K562 (cell line): ENCODE results near the gene CDCA4. TPM values are rescaled to one million over a fixed set of nuclear protein-coding genes. Genes with fewer than 3 reads are reported as not detected.

ENCODE experiments used
- CHD2 ChIP-seq: IDR thresholded peaks from 2 replicates; pipeline ENCODE4 v1.6.1; 2011; ENCODE audit warnings: low read depth, low read length
- KHSRP ChIP-seq: fragments of 450-650 bp; IDR thresholded peaks from 2 replicates; pipeline ENCODE4 v1.6.1; 2017
- LARP7 ChIP-seq: fragments of 450-650 bp; IDR thresholded peaks from 2 replicates; pipeline ENCODE4 v1.6.1; 2016
- NCOR1 ChIP-seq: fragments of 450-650 bp; IDR thresholded peaks from 2 replicates; pipeline ENCODE4 v1.6.1; 2016; ENCODE audit warnings: mild to moderate bottlenecking, moderate library complexity
- NFE2L1 ChIP-seq: fragments of 450-650 bp; IDR thresholded peaks from 2 replicates; pipeline ENCODE4 v1.6.1; 2016; ENCODE audit warnings: missing genetic modification characterization, low read depth, mild to moderate bottlenecking, missing compliant biosample characterization, moderate library complexity, borderline replicate concordance
- PCBP1 ChIP-seq: fragments of 200-400 bp; formaldehyde crosslinking; IDR thresholded peaks from 2 replicates; pipeline ENCODE4 v1.6.1; 2018; ENCODE audit warnings: mild to moderate bottlenecking, low read depth, low read length; ENCODE audit not compliant: poor library complexity, severe bottlenecking
- PML ChIP-seq: IDR thresholded peaks from 2 replicates; pipeline ENCODE4 v1.6.1; 2012; ENCODE audit warnings: low read length, inconsistent platforms
- RBM17 ChIP-seq: fragments of 200-400 bp; formaldehyde crosslinking; IDR thresholded peaks from 2 replicates; pipeline ENCODE4 v1.6.1; 2017; ENCODE audit warnings: low read depth, mild to moderate bottlenecking, low read length, borderline replicate concordance
- SIN3A ChIP-seq, 2 experiments: fragments of 150-350 bp in 1 of 2; IDR thresholded peaks; 2 replicates each; pipeline ENCODE4 v1.6.1; 2011 to 2016; ENCODE audit warnings: borderline replicate concordance in 2 of 2, low read depth in 2 of 2, low read length in 2 of 2, mild to moderate bottlenecking in 2 of 2, moderate library complexity in 2 of 2; ENCODE audit not compliant: control insufficient read depth in 1 of 2
- U2AF1 ChIP-seq: fragments of 200-400 bp; formaldehyde crosslinking; optimal IDR thresholded peaks from 2 replicates; pipeline ENCODE3; 2017; ENCODE audit warnings: mild to moderate bottlenecking, low read depth, low read length, moderate library complexity
- USF2 ChIP-seq: sonication (generic); formaldehyde crosslinking; IDR thresholded peaks from 2 replicates; pipeline ENCODE4 v1.5.0; 2020; ENCODE audit warnings: missing genetic modification reagents
- ZBTB33 ChIP-seq: sonication (generic); formaldehyde crosslinking; IDR thresholded peaks from 2 replicates; pipeline ENCODE4 v1.8.1; 2023; ENCODE audit warnings: mild to moderate bottlenecking, missing genetic modification reagents
- ZBTB43 ChIP-seq: sonication (generic); formaldehyde crosslinking; IDR thresholded peaks from 2 replicates; pipeline ENCODE4 v1.8.0; 2023; ENCODE audit warnings: mild to moderate bottlenecking, missing genetic modification reagents
- ZC3H4 ChIP-seq: sonication (generic); formaldehyde crosslinking; IDR thresholded peaks from 2 replicates; pipeline ENCODE4 v1.9.0; 2021; ENCODE audit warnings: missing genetic modification reagents, borderline replicate concordance
- ZNF121 ChIP-seq: sonication (generic); formaldehyde crosslinking; conservative IDR thresholded peaks from 2 replicates; pipeline ENCODE4 v1.8.0; 2022; ENCODE audit warnings: missing genetic modification reagents
- ZNF384 ChIP-seq: IDR thresholded peaks from 2 replicates; pipeline ENCODE4 v1.6.1; 2012; ENCODE audit warnings: low read depth, low read length, improper control_type of control experiment
- ZNF79 ChIP-seq: fragments of 250-450 bp; sonication (Bioruptor Pico); IDR thresholded peaks from 2 replicates; pipeline ENCODE4 v1.4.0; 2020; ENCODE audit warnings: low read depth, mild to moderate bottlenecking, moderate library complexity
- polyA plus RNA-seq, 8 experiments: library from polyadenylated mRNA; depleted of rRNA in 4 of 8; stranded (reverse) in 5 of 8; unstranded in 3 of 8; fragments of >200 nt; fragmentation: Nextera tagmentation in 2 of 8; fragmentation: Illumina TruSeq in 1 of 8; extraction: Ambion mirVana in 2 of 8; extraction: Trizol in 1 of 8; gene quantifications; 2 replicates each; pipeline versions ENCODE4 v1.2.1 to v1.2.3, GENCODE V29; 2011 to 2014; ENCODE audit warnings: inconsistent platforms in 1 of 8, missing spikeins in 1 of 8
- total RNA-seq, 7 experiments: library from RNA; depleted of rRNA in 6 of 7; stranded (reverse); fragments of >200 nt in 6 of 7; fragmentation: Illumina TruSeq in 2 of 7; extraction: Trizol in 2 of 7; gene quantifications; 2 replicates each; pipeline versions ENCODE4 v1.2.1 to v1.2.3, GENCODE V29; 2011 to 2021; ENCODE audit warnings: low replicate concordance in 1 of 7
- TF ChIP-seq, protein P1 (sequence below): IDR thresholded peaks from 2 replicates; pipeline ENCODE4 v1.6.1; 2011; ENCODE audit warnings: borderline replicate concordance, low read depth, mild to moderate bottlenecking, moderate library complexity, low read length; ENCODE audit not compliant: insufficient read depth, poor library complexity, severe bottlenecking
- TF ChIP-seq, protein P2 (sequence below): fragments of 450-650 bp; IDR thresholded peaks from 2 replicates; pipeline ENCODE4 v1.6.1; 2014; ENCODE audit warnings: low read depth, mild to moderate bottlenecking, moderate library complexity, borderline replicate concordance

The CDCA4 gene
- total and polyA plus RNA-seq, 9 of the 15 experiments (the other 6 are each of a cell fraction or from before 2014, with no cell fraction given), result 6.6 to 44.2 (median 23.0) TPM

- TF ChIP-seq, protein P1, sequence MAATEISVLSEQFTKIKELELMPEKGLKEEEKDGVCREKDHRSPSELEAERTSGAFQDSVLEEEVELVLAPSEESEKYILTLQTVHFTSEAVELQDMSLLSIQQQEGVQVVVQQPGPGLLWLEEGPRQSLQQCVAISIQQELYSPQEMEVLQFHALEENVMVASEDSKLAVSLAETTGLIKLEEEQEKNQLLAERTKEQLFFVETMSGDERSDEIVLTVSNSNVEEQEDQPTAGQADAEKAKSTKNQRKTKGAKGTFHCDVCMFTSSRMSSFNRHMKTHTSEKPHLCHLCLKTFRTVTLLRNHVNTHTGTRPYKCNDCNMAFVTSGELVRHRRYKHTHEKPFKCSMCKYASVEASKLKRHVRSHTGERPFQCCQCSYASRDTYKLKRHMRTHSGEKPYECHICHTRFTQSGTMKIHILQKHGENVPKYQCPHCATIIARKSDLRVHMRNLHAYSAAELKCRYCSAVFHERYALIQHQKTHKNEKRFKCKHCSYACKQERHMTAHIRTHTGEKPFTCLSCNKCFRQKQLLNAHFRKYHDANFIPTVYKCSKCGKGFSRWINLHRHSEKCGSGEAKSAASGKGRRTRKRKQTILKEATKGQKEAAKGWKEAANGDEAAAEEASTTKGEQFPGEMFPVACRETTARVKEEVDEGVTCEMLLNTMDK, result peak; percentile 78
- TF ChIP-seq ZNF121 (CRISPR knock-in tag), result no peak
- TF ChIP-seq LARP7, result no peak
- no peak for TF ChIP-seq KHSRP
- no peak for TF ChIP-seq ZBTB43 (CRISPR knock-in tag)
- TF ChIP-seq RBM17, result no peak
- peak in 1 of 2 experiments; percentile 3; a peak in 2 of 4 replicates for TF ChIP-seq SIN3A (IDR thresholded peaks at IDR 0.05; ENCODE audit: borderline replicate concordance in 2 of 2, control insufficient read depth in 1 of 2, low read depth in 2 of 2, low read length in 2 of 2)
- no peak for TF ChIP-seq USF2 (CRISPR knock-in tag)
- TF ChIP-seq, protein P2, sequence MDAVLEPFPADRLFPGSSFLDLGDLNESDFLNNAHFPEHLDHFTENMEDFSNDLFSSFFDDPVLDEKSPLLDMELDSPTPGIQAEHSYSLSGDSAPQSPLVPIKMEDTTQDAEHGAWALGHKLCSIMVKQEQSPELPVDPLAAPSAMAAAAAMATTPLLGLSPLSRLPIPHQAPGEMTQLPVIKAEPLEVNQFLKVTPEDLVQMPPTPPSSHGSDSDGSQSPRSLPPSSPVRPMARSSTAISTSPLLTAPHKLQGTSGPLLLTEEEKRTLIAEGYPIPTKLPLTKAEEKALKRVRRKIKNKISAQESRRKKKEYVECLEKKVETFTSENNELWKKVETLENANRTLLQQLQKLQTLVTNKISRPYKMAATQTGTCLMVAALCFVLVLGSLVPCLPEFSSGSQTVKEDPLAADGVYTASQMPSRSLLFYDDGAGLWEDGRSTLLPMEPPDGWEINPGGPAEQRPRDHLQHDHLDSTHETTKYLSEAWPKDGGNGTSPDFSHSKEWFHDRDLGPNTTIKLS, result 0 out of 2 replicates have a peak, but pooled peaks have one; percentile 23
- TF ChIP-seq PCBP1, result peak; percentile 19
- no peak for TF ChIP-seq U2AF1
- no peak for TF ChIP-seq NFE2L1 (tag)
- TF ChIP-seq NCOR1, result no peak
- no peak for TF ChIP-seq ZBTB33 (CRISPR knock-in tag)
- no peak for TF ChIP-seq ZC3H4 (CRISPR knock-in tag)
- no peak for TF ChIP-seq PML
- no peak for TF ChIP-seq ZNF384
- TF ChIP-seq CHD2, result no peak
- no peak for TF ChIP-seq ZNF79 (CRISPR knock-in tag)
Observed at GRCh38 chr14:105019861-105020814, 745 bp downstream of the CDCA4 start (continued).
